Suppressor macrophage (primary cell): ENCODE data around the gene PRF1.

ENCODE experiments used
- DNase-seq, 4 experiments: peaks; one replicate each; pipeline ENCODE4 v3.0.0-alpha.2; 2020 to 2022

The PRF1 gene

GRCh38 chr10:70559861-70560260, 42.7 kb downstream of the PRF1 start:
- DNase-seq, result no peak

- peak; percentile 38 to 60 (median 48) for DNase-seq
Measured at GRCh38 chr10:70558871-70559810, 43.4 kb downstream of the PRF1 start.

- no peak for DNase-seq
Measured at GRCh38 chr10:70558295-70558694, 44.2 kb downstream of the PRF1 start.

GRCh38 chr10:70557876-70558275, 44.7 kb downstream of the PRF1 start:
- DNase-seq, result no peak

- no peak for DNase-seq
Measured at GRCh38 chr10:70557086-70557845, 45.3 kb downstream of the PRF1 start.

GRCh38 chr10:70555371-70555770, 47.2 kb downstream of the PRF1 start:
- DNase-seq, result no peak

GRCh38 chr10:70552586-70552985, 50.0 kb downstream of the PRF1 start:
- DNase-seq, result no peak

- no peak for DNase-seq
Measured at GRCh38 chr10:70551971-70552422, 50.5 kb downstream of the PRF1 start.

GRCh38 chr10:70551466-70551865, 51.1 kb downstream of the PRF1 start:
- no peak for DNase-seq

GRCh38 chr10:70550459-70550858, 52.1 kb downstream of the PRF1 start:
- DNase-seq, result no peak

GRCh38 chr10:70549962-70550458, 52.5 kb downstream of the PRF1 start:
- DNase-seq, result peak; percentile 74 to 88 (median 80)

- no peak for DNase-seq
Measured at GRCh38 chr10:70549351-70549961, 53.1 kb downstream of the PRF1 start.
